Smooth muscle cell (in vitro differentiated cells): ENCODE results near the gene CTNNBIP1. TPM values are rescaled to one million over a fixed set of nuclear protein-coding genes. Genes with fewer than 3 reads are reported as not detected.

ENCODE experiments used
- DNase-seq: peaks from one replicate; lab custom pipeline; 2025; ENCODE audit not compliant: unreplicated experiment; lab: John Stamatoyannopoulos, UW
- H2AFZ ChIP-seq: fragments of 200-600 bp; sonication (generic); 2 replicates; pipeline ENCODE4 v1.6.0; 2016; ENCODE audit warnings: antibody characterized with exemption, low read depth, mild to moderate bottlenecking
- H3F3A ChIP-seq: fragments of 200-600 bp; sonication (generic); 2 replicates; pipeline ENCODE4 v1.6.0; 2017; ENCODE audit warnings: antibody characterized with exemption, low read depth
- H3K27ac ChIP-seq: fragments of 200-600 bp; sonication (generic); 2 replicates; pipeline ENCODE4 v1.5.1; 2016; ENCODE audit warnings: low read depth, mild to moderate bottlenecking
- H3K27me3 ChIP-seq: fragments of 200-600 bp; sonication (generic); 2 replicates; pipeline ENCODE4 v1.6.1; 2016; ENCODE audit warnings: low read depth, mild to moderate bottlenecking
- H3K36me3 ChIP-seq: fragments of 200-600 bp; sonication (generic); 2 replicates; pipeline ENCODE4 v1.5.1; 2016; ENCODE audit warnings: low read depth
- H3K4me1 ChIP-seq: fragments of 200-600 bp; sonication (generic); 2 replicates; pipeline ENCODE4 v1.5.1; 2016; ENCODE audit warnings: low read depth
- H3K4me2 ChIP-seq: fragments of 200-600 bp; sonication (generic); 2 replicates; pipeline ENCODE4 v1.6.0; 2016; ENCODE audit warnings: mild to moderate bottlenecking
- H3K4me3 ChIP-seq: fragments of 200-600 bp; sonication (generic); 2 replicates; pipeline ENCODE4 v1.5.1; 2016; ENCODE audit warnings: mild to moderate bottlenecking
- H3K79me2 ChIP-seq: fragments of 200-600 bp; sonication (generic); 2 replicates; pipeline ENCODE4 v1.6.0; 2016; ENCODE audit warnings: low read depth, mild to moderate bottlenecking
- H3K9ac ChIP-seq: fragments of 200-600 bp; sonication (generic); 2 replicates; pipeline ENCODE4 v1.6.0; 2016; ENCODE audit warnings: low read depth
- H3K9me3 ChIP-seq: fragments of 200-600 bp; sonication (generic); replicated peaks from 2 replicates; pipeline ENCODE4 v1.5.1; 2016; ENCODE audit warnings: low read depth
- H4K20me1 ChIP-seq: fragments of 200-600 bp; sonication (generic); 2 replicates; pipeline ENCODE4 v1.6.0; 2016; ENCODE audit warnings: low read depth
- CTCF ChIP-seq: fragments of 200-600 bp; sonication (generic); IDR thresholded peaks from 2 replicates; pipeline ENCODE4 v1.5.1; 2017; ENCODE audit warnings: borderline replicate concordance, mild to moderate bottlenecking, antibody characterized with exemption; ENCODE audit not compliant: insufficient read depth, poor library complexity, severe bottlenecking
- WGBS: methylation state at CpG from one replicate; pipeline ENCODE4 v1.1.7; 2016; ENCODE audit warnings: low lambda C conversion rate; 5-methylcytosine and 5-hydroxymethylcytosine counted together
- polyA plus RNA-seq: library from polyadenylated mRNA; unstranded; fragments of >200 nt; fragmentation: Nextera tagmentation; extraction: Ambion mirVana; gene quantifications from 2 replicates; pipeline ENCODE4 v1.2.1, GENCODE V29; 2016
- total RNA-seq: library from RNA; depleted of rRNA; stranded (reverse); fragments of >200 nt; gene quantifications from 2 replicates; pipeline ENCODE4 v1.2.3, GENCODE V29; 2014

The CTNNBIP1 gene
- total and polyA plus RNA-seq, 2 experiments from 2014 or later: 27.7 to 55.1 TPM

DNA sequence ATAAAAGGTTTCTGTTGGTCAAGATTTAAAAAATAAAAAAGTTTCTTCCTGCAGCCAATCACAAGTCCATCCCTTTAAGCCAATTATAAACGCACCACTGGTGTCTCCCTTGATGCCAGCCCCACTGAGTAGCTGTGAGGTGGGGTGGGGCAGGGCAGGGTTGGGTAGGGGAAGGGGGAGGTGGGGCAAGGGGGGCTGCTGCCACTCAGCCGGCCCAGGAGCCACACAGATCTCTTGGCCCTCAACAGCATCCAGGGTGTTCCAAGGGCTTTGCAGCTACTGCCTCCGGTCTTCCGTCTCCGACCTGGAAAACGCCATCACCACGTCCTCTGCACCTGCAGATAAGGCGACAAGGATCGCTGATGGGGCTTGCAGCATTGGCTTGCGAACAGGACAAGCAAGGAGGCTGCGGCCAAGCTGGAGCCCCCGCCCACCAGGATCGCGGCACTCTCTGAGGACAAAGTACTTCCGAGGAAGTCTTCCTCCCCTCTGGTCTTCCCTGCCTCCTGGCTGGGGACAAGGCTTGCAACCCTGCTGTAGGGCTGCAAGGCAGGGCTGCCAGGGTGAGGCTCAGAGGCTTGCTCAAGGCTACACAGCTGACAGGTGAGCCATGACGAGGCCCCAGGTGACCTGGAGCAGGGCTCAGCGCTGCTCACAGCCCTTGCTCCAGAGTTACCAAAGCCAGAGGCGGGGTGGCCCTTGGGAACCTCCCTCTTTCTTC, 59.5 kb downstream of the CTNNBIP1 start:
- H3K36me3 ChIP-seq: no peaks in the 10 kb centered on the region
- H3F3A ChIP-seq: no peaks in the 10 kb centered on the region
- no peak for DNase-seq
- peaks cover 4% of the 10 kb centered on the region for H3K4me1 ChIP-seq
- H3K9ac ChIP-seq: no peak overlapping the region
- H3K9me3 ChIP-seq: no peaks in the 10 kb centered on the region
- H2AFZ ChIP-seq: no peak overlapping the region
- H3K79me2 ChIP-seq: no peaks in the 10 kb centered on the region
- no peaks in the 10 kb centered on the region for H4K20me1 ChIP-seq
- no peak for TF ChIP-seq CTCF
- no peak overlapping the region for H3K4me2 ChIP-seq
- WGBS: 91% methylated on average over 18 of the region's 18 CpGs
- H3K27ac ChIP-seq: no peak overlapping the region
- H3K4me3 ChIP-seq: no peak overlapping the region
- H3K27me3 ChIP-seq: no peaks in the 10 kb centered on the region

GRCh38 chr1:9849691-9850441, 60.2 kb downstream of the CTNNBIP1 start:
- Histone ChIP-seq H2AFZ (no peak overlapping the region), H3K4me1 (peaks cover 4% of the 10 kb centered on the region), H3K27me3 (no peaks in the 10 kb centered on the region), H3K9ac (no peak overlapping the region), H3K4me3 (no peak overlapping the region), H4K20me1 (no peaks in the 10 kb centered on the region), H3K4me2 (no peak overlapping the region), H3K9me3 (no peaks in the 10 kb centered on the region), H3F3A (no peaks in the 10 kb centered on the region), H3K36me3 (no peaks in the 10 kb centered on the region), H3K79me2 (no peaks in the 10 kb centered on the region), H3K27ac (no peak overlapping the region)
- DNase-seq: no peak
- 94% methylated on average over 20 of the region's 20 CpGs for WGBS
- TF ChIP-seq CTCF: no peak

GRCh38 chr1:9848022-9848421, 62.0 kb downstream of the CTNNBIP1 start:
- Histone ChIP-seq H3K9ac (no peak overlapping the region), H3K9me3 (no peaks in the 10 kb centered on the region), H4K20me1 (no peaks in the 10 kb centered on the region), H2AFZ (no peak overlapping the region), H3K36me3 (no peaks in the 10 kb centered on the region), H3K4me2 (no peak overlapping the region), H3K4me3 (no peak overlapping the region), H3K4me1 (peaks cover 4% of the 10 kb centered on the region), H3K27ac (no peak overlapping the region), H3F3A (no peaks in the 10 kb centered on the region), H3K79me2 (no peaks in the 10 kb centered on the region), H3K27me3 (no peaks in the 10 kb centered on the region)
- no peak for DNase-seq
- no peak for TF ChIP-seq CTCF
- WGBS: 80% methylated on average over 8 of the region's 8 CpGs
